ENCODE results near the gene FLRT1. TPM values are rescaled to one million over a fixed set of nuclear protein-coding genes. Genes with fewer than 3 reads are reported as not detected.
A peak's percentile ranks its signal among the peaks of the same experiment; 100 is the strongest.

FLRT1 gene
- total and polyA plus RNA-seq, 2 of the 13 experiments (the other 11 are each of a cell fraction or from before 2014, with no cell fraction given), result 0.02 to 0.08 TPM

DNA sequence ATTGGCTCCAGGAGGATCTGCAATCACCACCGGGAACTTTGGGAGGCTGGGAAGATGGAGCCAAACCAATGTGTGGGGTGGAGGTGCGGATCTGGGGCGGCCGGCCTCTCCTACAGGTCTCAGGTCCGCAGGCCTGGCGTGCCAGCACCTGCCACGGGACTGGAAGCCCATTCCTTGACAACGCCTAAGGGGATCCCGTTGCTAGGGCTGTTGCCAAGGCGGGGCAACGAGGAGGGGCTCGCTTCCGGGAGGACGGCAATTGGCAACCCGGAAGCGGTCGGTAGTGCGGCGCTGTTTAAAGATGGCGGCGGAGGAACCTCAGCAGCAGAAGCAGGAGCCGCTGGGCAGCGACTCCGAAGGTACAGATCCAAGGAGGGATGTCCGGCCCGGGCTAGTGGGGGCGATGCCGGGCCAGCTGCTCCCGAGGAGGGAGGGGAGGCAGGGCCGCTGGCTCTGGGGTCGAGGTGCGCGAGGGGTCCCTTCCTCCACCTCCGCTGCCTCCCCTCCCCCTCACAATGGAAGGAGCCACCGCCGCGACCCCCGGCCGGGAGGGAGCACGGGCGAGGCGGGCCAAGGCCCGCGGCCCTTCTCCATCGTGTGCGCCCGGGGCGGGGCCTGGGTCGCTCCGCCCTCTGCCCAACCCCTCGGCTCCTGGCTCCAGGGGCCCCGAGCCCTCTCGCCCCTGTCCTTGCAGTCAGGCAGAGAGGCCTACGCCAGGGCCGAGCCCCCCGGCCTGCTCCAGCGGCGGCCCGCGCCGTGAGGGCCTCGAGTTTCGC lies 49.4 kb upstream of the FLRT1 start, which contains the start of gene OTUB1 (continued):
- TF ChIP-seq, protein P1, sequence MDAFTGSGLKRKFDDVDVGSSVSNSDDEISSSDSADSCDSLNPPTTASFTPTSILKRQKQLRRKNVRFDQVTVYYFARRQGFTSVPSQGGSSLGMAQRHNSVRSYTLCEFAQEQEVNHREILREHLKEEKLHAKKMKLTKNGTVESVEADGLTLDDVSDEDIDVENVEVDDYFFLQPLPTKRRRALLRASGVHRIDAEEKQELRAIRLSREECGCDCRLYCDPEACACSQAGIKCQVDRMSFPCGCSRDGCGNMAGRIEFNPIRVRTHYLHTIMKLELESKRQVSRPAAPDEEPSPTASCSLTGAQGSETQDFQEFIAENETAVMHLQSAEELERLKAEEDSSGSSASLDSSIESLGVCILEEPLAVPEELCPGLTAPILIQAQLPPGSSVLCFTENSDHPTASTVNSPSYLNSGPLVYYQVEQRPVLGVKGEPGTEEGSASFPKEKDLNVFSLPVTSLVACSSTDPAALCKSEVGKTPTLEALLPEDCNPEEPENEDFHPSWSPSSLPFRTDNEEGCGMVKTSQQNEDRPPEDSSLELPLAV (CRISPR knock-in tag; conservative IDR thresholded peaks at IDR 0.05; ENCODE audit: low read depth), result no peak
- peak; percentile 35; the same call in 1 of the 2 replicates for TF ChIP-seq ZBTB42 (CRISPR knock-in tag; IDR thresholded peaks at IDR 0.05)
- no peak for TF ChIP-seq THYN1 (CRISPR knock-in tag; IDR thresholded peaks at IDR 0.05; ENCODE audit: borderline replicate concordance, low read depth)
- TF ChIP-seq, protein P2, sequence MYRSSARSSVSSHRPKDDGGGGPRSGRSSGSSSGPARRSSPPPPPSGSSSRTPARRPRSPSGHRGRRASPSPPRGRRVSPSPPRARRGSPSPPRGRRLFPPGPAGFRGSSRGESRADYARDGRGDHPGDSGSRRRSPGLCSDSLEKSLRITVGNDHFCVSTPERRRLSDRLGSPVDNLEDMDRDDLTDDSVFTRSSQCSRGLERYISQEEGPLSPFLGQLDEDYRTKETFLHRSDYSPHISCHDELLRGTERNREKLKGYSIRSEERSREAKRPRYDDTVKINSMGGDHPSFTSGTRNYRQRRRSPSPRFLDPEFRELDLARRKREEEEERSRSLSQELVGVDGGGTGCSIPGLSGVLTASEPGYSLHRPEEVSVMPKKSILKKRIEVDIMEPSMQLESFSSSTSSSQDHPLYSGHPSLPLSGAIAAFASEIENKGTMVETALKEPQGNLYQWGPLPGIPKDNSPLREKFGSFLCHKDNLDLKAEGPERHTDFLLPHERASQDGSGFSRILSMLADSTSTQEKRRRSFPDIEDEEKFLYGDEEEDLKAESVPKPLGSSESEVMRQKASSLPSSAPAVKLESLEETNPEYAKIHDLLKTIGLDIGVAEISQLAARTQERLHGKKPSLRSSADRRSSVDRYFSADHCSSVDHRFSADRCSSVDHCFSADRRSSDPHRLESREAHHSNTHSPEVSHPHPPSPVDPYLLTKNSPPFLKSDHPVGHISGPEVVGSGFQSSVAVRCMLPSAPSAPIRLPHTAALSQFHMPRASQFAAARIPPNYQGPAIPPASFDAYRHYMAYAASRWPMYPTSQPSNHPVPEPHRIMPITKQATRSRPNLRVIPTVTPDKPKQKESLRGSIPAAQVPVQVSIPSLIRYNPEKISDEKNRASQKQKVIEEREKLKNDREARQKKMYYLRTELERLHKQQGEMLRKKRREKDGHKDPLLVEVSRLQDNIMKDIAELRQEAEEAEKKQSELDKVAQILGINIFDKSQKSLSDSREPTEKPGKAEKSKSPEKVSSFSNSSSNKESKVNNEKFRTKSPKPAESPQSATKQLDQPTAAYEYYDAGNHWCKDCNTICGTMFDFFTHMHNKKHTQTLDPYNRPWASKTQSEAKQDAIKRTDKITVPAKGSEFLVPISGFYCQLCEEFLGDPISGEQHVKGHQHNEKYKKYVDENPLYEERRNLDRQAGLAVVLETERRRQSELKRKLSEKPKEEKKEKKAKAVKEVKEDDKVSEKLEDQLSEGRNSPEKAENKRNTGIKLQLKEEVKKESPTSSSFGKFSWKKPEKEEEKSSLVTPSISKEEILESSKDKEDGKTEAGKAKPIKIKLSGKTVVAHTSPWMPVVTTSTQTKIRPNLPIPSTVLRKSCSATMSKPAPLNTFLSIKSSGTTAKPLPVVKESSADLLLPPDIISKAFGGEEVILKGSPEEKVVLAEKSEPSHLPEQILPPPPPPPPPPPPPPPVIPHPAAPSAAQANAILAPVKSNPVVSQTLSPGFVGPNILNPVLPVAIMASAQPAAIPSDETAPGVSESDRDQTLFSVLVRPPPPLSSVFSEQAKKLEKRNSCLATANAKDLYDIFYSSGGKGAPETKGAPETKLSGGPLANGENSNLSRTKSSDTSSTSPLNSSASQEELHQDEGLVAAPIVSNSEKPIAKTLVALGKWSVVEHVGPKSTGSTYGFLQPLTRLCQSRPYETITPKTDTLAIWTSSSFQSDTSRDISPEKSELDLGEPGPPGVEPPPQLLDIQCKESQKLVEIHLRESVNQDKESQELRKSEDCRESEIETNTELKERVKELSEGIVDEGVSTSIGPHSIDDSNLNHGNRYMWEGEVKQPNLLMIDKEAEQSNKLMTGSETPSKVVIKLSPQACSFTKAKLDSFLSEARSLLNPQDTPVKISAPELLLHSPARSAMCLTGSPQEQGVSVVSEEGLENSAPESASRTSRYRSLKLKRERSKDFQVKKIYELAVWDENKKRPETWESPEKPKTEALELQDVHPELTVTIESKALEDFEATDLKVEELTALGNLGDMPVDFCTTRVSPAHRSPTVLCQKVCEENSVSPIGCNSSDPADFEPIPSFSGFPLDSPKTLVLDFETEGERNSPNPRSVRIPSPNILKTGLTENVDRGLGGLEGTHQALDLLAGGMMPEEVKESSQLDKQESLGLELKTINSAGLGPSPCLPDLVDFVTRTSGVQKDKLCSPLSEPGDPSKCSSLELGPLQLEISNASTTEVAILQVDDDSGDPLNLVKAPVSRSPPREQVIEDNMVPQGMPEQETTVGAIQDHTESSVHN (CRISPR knock-in tag; IDR thresholded peaks at IDR 0.05), result no peak
- TF ChIP-seq ELF3 (CRISPR knock-in tag; IDR thresholded peaks at IDR 0.05), result peak; percentile 86
- TF ChIP-seq, protein P3, sequence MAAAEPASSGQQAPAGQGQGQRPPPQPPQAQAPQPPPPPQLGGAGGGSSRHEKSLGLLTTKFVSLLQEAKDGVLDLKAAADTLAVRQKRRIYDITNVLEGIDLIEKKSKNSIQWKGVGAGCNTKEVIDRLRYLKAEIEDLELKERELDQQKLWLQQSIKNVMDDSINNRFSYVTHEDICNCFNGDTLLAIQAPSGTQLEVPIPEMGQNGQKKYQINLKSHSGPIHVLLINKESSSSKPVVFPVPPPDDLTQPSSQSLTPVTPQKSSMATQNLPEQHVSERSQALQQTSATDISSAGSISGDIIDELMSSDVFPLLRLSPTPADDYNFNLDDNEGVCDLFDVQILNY (CRISPR knock-in tag; conservative IDR thresholded peaks at IDR 0.05), result 0 out of 2 replicates have a peak, but pooled peaks have one; percentile 13
- TF ChIP-seq MXD3 (CRISPR knock-in tag; IDR thresholded peaks at IDR 0.05), result peak; percentile 89; the same call in 1 of the 2 replicates
- TF ChIP-seq AKNA (CRISPR knock-in tag; IDR thresholded peaks at IDR 0.05; ENCODE audit: borderline replicate concordance), result no peak
- peak; percentile 90 for TF ChIP-seq PHF8 (CRISPR knock-in tag; IDR thresholded peaks at IDR 0.05)
- no peak for TF ChIP-seq CENPX (CRISPR knock-in tag; IDR thresholded peaks at IDR 0.05)
